IMR-90 (cell line): ENCODE data around the gene ZNF469. TPM values are rescaled to one million over a fixed set of nuclear protein-coding genes. Genes with fewer than 3 reads are reported as not detected.

Experiments used
- ATAC-seq: fragments of 200-7000 bp; cut with Tn5 transposase; 2 replicates; pipeline ENCODE4 v1.9.1; 2020; ENCODE audit warnings: low read depth, mild to moderate bottlenecking, moderate library complexity
- BruUV-seq: library from RNA; stranded (reverse); fragments of 400-500 nt; replicated peaks from 2 replicates; lab custom pipeline; 2021; lab: Mats Ljungman, UMichigan
- CTCF ChIA-PET: fragments of 300-600 bp; formaldehyde crosslinking; extraction: SDS; loops from one replicate; lab custom pipeline; 2021; ENCODE audit warnings: antibody characterized with exemption; lab: Yijun Ruan, JAX
- POLR2A ChIA-PET: fragments of 300-600 bp; sonication (Branson Sonifier 250); formaldehyde crosslinking; loops from one replicate; lab custom pipeline; 2022; ENCODE audit warnings: antibody characterized with exemption; ENCODE audit not compliant: unreplicated experiment; lab: Charles Lee
- DNase-seq: peaks from one replicate; pipeline ENCODE4 v3.0.0; 2013
- H2AFZ ChIP-seq: replicated peaks from 2 replicates; pipeline ENCODE3; 2013; ENCODE audit warnings: low read length, mild to moderate bottlenecking; ENCODE audit not compliant: poor library complexity
- H2AK5ac ChIP-seq: 2 replicates; pipeline ENCODE4 v1.6.1; 2013; ENCODE audit warnings: low read depth, low read length, inconsistent platforms
- H2AK9ac ChIP-seq: replicated peaks from 2 replicates; pipeline ENCODE3; 2013; ENCODE audit warnings: mild to moderate bottlenecking, low read depth, low read length, moderate library complexity; ENCODE audit not compliant: poor library complexity
- H2BK120ac ChIP-seq: 2 replicates; pipeline ENCODE4 v1.6.1; 2013; ENCODE audit warnings: low read depth, low read length, inconsistent platforms
- H2BK15ac ChIP-seq: 3 replicates; pipeline ENCODE4 v1.6.1; 2013; ENCODE audit warnings: low read depth, low read length, inconsistent platforms
- H2BK20ac ChIP-seq: 2 replicates; pipeline ENCODE4 v1.6.1; 2013; ENCODE audit warnings: low read depth, mild to moderate bottlenecking, inconsistent platforms, low read length, moderate library complexity
- H2BK5ac ChIP-seq: 2 replicates; pipeline ENCODE4 v1.6.1; 2013; ENCODE audit warnings: mild to moderate bottlenecking, low read depth, low read length, inconsistent platforms; ENCODE audit not compliant: poor library complexity, severe bottlenecking
- H3K14ac ChIP-seq: replicated peaks from 2 replicates; pipeline ENCODE4 v1.6.1; 2013; ENCODE audit warnings: low read depth, low read length, inconsistent platforms
- H3K18ac ChIP-seq: 2 replicates; pipeline ENCODE4 v1.6.1; 2013; ENCODE audit warnings: low read depth, low read length, control low read depth
- H3K23ac ChIP-seq: 2 replicates; pipeline ENCODE4 v1.6.1; 2013; ENCODE audit warnings: low read depth, low read length, inconsistent platforms
- H3K27ac ChIP-seq: 2 replicates; pipeline ENCODE4 v1.5.1; 2013; ENCODE audit warnings: mild to moderate bottlenecking, control low read depth, low read length; ENCODE audit not compliant: insufficient read depth
- H3K27me3 ChIP-seq: 2 replicates; pipeline ENCODE4 v1.6.1; 2013; ENCODE audit warnings: low read length; ENCODE audit not compliant: control insufficient read depth, insufficient read depth
- H3K36me3 ChIP-seq: 2 replicates; pipeline ENCODE4 v1.6.1; 2013; ENCODE audit warnings: low read length, mixed read lengths; ENCODE audit not compliant: control insufficient read depth, insufficient read depth
- H3K4ac ChIP-seq: 2 replicates; pipeline ENCODE4 v1.6.1; 2013; ENCODE audit warnings: low read depth, low read length, inconsistent platforms
- H3K4me1 ChIP-seq: 2 replicates; pipeline ENCODE4 v1.6.1; 2013; ENCODE audit warnings: low read length, mixed read lengths; ENCODE audit not compliant: control insufficient read depth, insufficient read depth
- H3K4me2 ChIP-seq: 2 replicates; pipeline ENCODE4 v1.6.1; 2013; ENCODE audit warnings: low read depth, mild to moderate bottlenecking, control low read depth, low read length, moderate library complexity
- H3K4me3 ChIP-seq: 2 replicates; pipeline ENCODE4 v1.5.1; 2013; ENCODE audit warnings: low read depth, mild to moderate bottlenecking, control low read depth, low read length, moderate library complexity; ENCODE audit not compliant: insufficient read depth
- H3K56ac ChIP-seq: 2 replicates; pipeline ENCODE4 v1.6.1; 2013; ENCODE audit warnings: low read length, inconsistent platforms; ENCODE audit not compliant: insufficient read depth; ENCODE audit errors: extremely low read depth
- H3K79me1 ChIP-seq, 2 experiments: 2 replicates each; pipeline ENCODE4 v1.6.1; 2013; ENCODE audit warnings: low read length in 2 of 2, inconsistent platforms in 1 of 2, low read depth in 1 of 2
- H3K9ac ChIP-seq: 2 replicates; pipeline ENCODE4 v1.6.1; 2013; ENCODE audit warnings: low read depth, low read length, control low read depth
- H3K9me1 ChIP-seq: 2 replicates; pipeline ENCODE4 v1.6.1; 2013; ENCODE audit warnings: low read length, inconsistent platforms; ENCODE audit not compliant: insufficient read depth
- H3K9me3 ChIP-seq: 2 replicates; pipeline ENCODE4 v1.6.1; 2013; ENCODE audit warnings: low read length; ENCODE audit not compliant: control insufficient read depth, insufficient read depth
- H4K20me1 ChIP-seq: 2 replicates; pipeline ENCODE4 v1.6.1; 2013; ENCODE audit warnings: low read length, inconsistent platforms; ENCODE audit not compliant: insufficient read depth
- H4K5ac ChIP-seq: 2 replicates; pipeline ENCODE4 v1.6.1; 2013; ENCODE audit warnings: mild to moderate bottlenecking, low read depth, low read length, control low read depth
- H4K8ac ChIP-seq, 2 experiments: 2 replicates each; pipeline ENCODE4 v1.6.1; 2013; ENCODE audit warnings: low read depth in 2 of 2, low read length in 2 of 2, control low read depth in 1 of 2, inconsistent platforms in 1 of 2
- H4K91ac ChIP-seq: 2 replicates; pipeline ENCODE4 v1.6.1; 2013; ENCODE audit warnings: low read depth, low read length, inconsistent platforms; ENCODE audit not compliant: insufficient read depth
- BHLHE40 ChIP-seq: fragments of 150-350 bp; IDR thresholded peaks from 2 replicates; pipeline ENCODE4 v1.6.1; 2016; ENCODE audit warnings: mild to moderate bottlenecking, low read depth, low read length
- CEBPB ChIP-seq: IDR thresholded peaks from 2 replicates; pipeline ENCODE4 v1.6.1; 2012; ENCODE audit warnings: low read depth, low read length, improper control_type of control experiment
- CHD1 ChIP-seq: IDR thresholded peaks from 2 replicates; pipeline ENCODE4 v1.6.1; 2012; ENCODE audit warnings: low read depth, low read length, improper control_type of control experiment
- FOS ChIP-seq: fragments of 150-350 bp; IDR thresholded peaks from 2 replicates; pipeline ENCODE4 v1.6.1; 2016; ENCODE audit warnings: low read depth, low read length
- MAFK ChIP-seq: IDR thresholded peaks from 2 replicates; pipeline ENCODE4 v1.6.1; 2012; ENCODE audit warnings: low read depth, low read length, improper control_type of control experiment
- MAZ ChIP-seq: IDR thresholded peaks from 2 replicates; pipeline ENCODE4 v1.6.1; 2012; ENCODE audit warnings: low read depth, mild to moderate bottlenecking, low read length, improper control_type of control experiment, moderate library complexity, borderline replicate concordance
- MXI1 ChIP-seq: IDR thresholded peaks from 2 replicates; pipeline ENCODE4 v1.6.1; 2012; ENCODE audit warnings: low read depth, mild to moderate bottlenecking, low read length, moderate library complexity, borderline replicate concordance
- NFE2L2 ChIP-seq: fragments of 150-350 bp; IDR thresholded peaks from 2 replicates; pipeline ENCODE4 v1.6.1; 2016; ENCODE audit warnings: low read depth, mild to moderate bottlenecking, low read length
- POLR2A ChIP-seq: IDR thresholded peaks from 2 replicates; pipeline ENCODE4 v1.6.1; 2012; ENCODE audit warnings: mild to moderate bottlenecking, low read depth, low read length
- RAD21 ChIP-seq: IDR thresholded peaks from 2 replicates; pipeline ENCODE4 v1.6.1; 2012; ENCODE audit warnings: low read length, improper control_type of control experiment
- RCOR1 ChIP-seq: IDR thresholded peaks from 2 replicates; pipeline ENCODE4 v1.6.1; 2012; ENCODE audit warnings: mild to moderate bottlenecking, low read length, improper control_type of control experiment; ENCODE audit not compliant: insufficient replicate concordance
- RFX5 ChIP-seq: IDR thresholded peaks from 2 replicates; pipeline ENCODE4 v1.8.0; 2012; ENCODE audit warnings: low read depth, mild to moderate bottlenecking, low read length, moderate library complexity
- SMC3 ChIP-seq: fragments of 150-350 bp; IDR thresholded peaks from 2 replicates; pipeline ENCODE4 v1.6.1; 2016; ENCODE audit warnings: low read depth, mild to moderate bottlenecking, antibody characterized with exemption, low read length, moderate library complexity
- WGBS, 2 experiments: methylation state at CpG; one replicate each; pipeline versions ENCODE4 v1.1.5 to v1.1.7; 2013; ENCODE audit warnings: missing lambda C conversion rate in 2 of 2; ENCODE audit not compliant: insufficient read length in 1 of 2; ENCODE audit errors: extremely low coverage in 2 of 2; 5-methylcytosine and 5-hydroxymethylcytosine counted together
- dilution Hi-C: fragments of 300-500 bp; cut with HindIII; formaldehyde crosslinking; loops from one replicate; pipeline ENCODE4 v1.14.3; 2018; ENCODE audit warnings: low sequenced_read_pairs; ENCODE audit not compliant: unreplicated experiment
- in situ Hi-C: fragments of 300-500 bp; cut with MboI; formaldehyde crosslinking; loops from 3 replicates; pipeline ENCODE4 v1.14.3; 2019; ENCODE audit warnings: low sequenced_read_pairs, inconsistent platforms, mixed read lengths
- intact Hi-C: fragments of 100-400 bp; cut with micrococcal nuclease; formaldehyde crosslinking; loops from 2 replicates; pipeline ENCODE4 v1.10.0; 2022
- polyA plus RNA-seq, 3 experiments: library from polyadenylated mRNA; depleted of rRNA; stranded (reverse); fragments of >200 nt; gene quantifications; 2 replicates each; pipeline ENCODE4 v1.2.3, GENCODE V29; 2012; ENCODE audit warnings: low replicate concordance in 1 of 3
- total RNA-seq: library from RNA; depleted of rRNA; stranded (reverse); fragments of >200 nt; gene quantifications from 2 replicates; pipeline ENCODE4 v1.2.3, GENCODE V29; 2012
- TF ChIP-seq, protein P1 (sequence below): fragments of 150-350 bp; IDR thresholded peaks from 2 replicates; pipeline ENCODE4 v1.6.1; 2017; ENCODE audit warnings: mild to moderate bottlenecking, antibody characterized with exemption, low read length, low read depth
- TF ChIP-seq, protein P2 (sequence below): fragments of 150-350 bp; IDR thresholded peaks from 2 replicates; pipeline ENCODE4 v1.6.1; 2016; ENCODE audit warnings: low read depth, mild to moderate bottlenecking, low read length, moderate library complexity, borderline replicate concordance

ZNF469 gene
- total and polyA plus RNA-seq, 2 of the 4 experiments (the other 2 are of a cell fraction): 1.1 to 13.3 TPM

- Histone ChIP-seq H2AFZ (no peak overlapping the region), H4K20me1 (no peaks in the 10 kb centered on the region; the same call in 1 of the 2 replicates), H3K9ac (no peak overlapping the region), H4K5ac (no peak overlapping the region), H3K4me2 (no peak overlapping the region), H3K9me1 (peaks cover 12% of the 10 kb centered on the region), H2BK20ac (no peak overlapping the region), H2BK5ac (no peak overlapping the region), H3K23ac (no peak overlapping the region), H3K9me3 (no peaks in the 10 kb centered on the region), H3K27ac (no peak overlapping the region), H2BK15ac (no peak overlapping the region), H3K56ac (no peak overlapping the region), H3K36me3 (no peaks in the 10 kb centered on the region), H3K4me3 (no peak overlapping the region), H3K4me1 (0 out of 2 replicates have a peak, but pooled peaks cover 2% of the 10 kb centered on the region), H2AK5ac (peak overlapping the region; percentile 3; the same call in 1 of the 2 replicates), H3K4ac (no peak overlapping the region), H3K14ac (no peak overlapping the region), H2BK120ac (no peak overlapping the region), H4K8ac (no peak overlapping the region), H3K27me3 (no peaks in the 10 kb centered on the region; the same call in 1 of the 2 replicates), H2AK9ac (no peak overlapping the region), H4K91ac (no peak overlapping the region), H3K79me1 (no peaks in the 10 kb centered on the region), H3K18ac (no peak overlapping the region)
- ChIA-PET POLR2A (no interaction called here), CTCF (no interaction called here)
- DNase-seq: no peak
- intact Hi-C loops: no loop called here
- dilution Hi-C loops: no loop called here
- no TSS peak for BruUV-seq
- ATAC-seq: no peak
- WGBS, 2 experiments: 83% methylated on average over 15 of the region's 23 CpGs; no CpG with 5 or more reads in 1 of the 2 experiments
- in situ Hi-C loops: no loop called here
- no peak for TF ChIP-seq CEBPB
- TF ChIP-seq SMC3: no peak
- TF ChIP-seq RCOR1: no peak
- TF ChIP-seq RFX5: no peak
- no peak for TF ChIP-seq CHD1
- TF ChIP-seq MAFK: no peak
- TF ChIP-seq POLR2A: no peak
- no peak for TF ChIP-seq MXI1
- no peak for TF ChIP-seq MAZ
- no peak for TF ChIP-seq BHLHE40
- TF ChIP-seq, protein P1, sequence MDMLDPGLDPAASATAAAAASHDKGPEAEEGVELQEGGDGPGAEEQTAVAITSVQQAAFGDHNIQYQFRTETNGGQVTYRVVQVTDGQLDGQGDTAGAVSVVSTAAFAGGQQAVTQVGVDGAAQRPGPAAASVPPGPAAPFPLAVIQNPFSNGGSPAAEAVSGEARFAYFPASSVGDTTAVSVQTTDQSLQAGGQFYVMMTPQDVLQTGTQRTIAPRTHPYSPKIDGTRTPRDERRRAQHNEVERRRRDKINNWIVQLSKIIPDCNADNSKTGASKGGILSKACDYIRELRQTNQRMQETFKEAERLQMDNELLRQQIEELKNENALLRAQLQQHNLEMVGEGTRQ: no peak
- TF ChIP-seq NFE2L2: no peak
- TF ChIP-seq FOS: no peak
- no peak for TF ChIP-seq RAD21
- TF ChIP-seq, protein P2, sequence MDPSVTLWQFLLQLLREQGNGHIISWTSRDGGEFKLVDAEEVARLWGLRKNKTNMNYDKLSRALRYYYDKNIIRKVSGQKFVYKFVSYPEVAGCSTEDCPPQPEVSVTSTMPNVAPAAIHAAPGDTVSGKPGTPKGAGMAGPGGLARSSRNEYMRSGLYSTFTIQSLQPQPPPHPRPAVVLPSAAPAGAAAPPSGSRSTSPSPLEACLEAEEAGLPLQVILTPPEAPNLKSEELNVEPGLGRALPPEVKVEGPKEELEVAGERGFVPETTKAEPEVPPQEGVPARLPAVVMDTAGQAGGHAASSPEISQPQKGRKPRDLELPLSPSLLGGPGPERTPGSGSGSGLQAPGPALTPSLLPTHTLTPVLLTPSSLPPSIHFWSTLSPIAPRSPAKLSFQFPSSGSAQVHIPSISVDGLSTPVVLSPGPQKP: no peak
Observed at GRCh38 chr16:88352261-88353200, 30.2 kb upstream of the ZNF469 start.
